Thyroid gland (tissue), 4 donors: ENCODE results near the gene TNC. TPM values are rescaled to one million over a fixed set of nuclear protein-coding genes. Genes with fewer than 3 reads are reported as not detected.

Experiments used
- DNase-seq, 2 donors: peaks; one replicate each; pipeline ENCODE4 v3.0.0-alpha.2; 2019
- H3K27ac ChIP-seq, 3 donors: fragments of 200-600 bp; sonication (generic); 1 replicate in 2 of 3; 2 replicates in 1 of 3; pipeline ENCODE4 v1.5.1; 2016 to 2019; ENCODE audit warnings: mild to moderate bottlenecking in 1 of 3, moderate library complexity in 1 of 3
- H3K27me3 ChIP-seq: fragments of 200-600 bp; sonication (generic); one replicate; pipeline ENCODE4 v1.5.1; 2019
- H3K36me3 ChIP-seq, 2 donors: fragments of 200-600 bp; sonication (generic); one replicate each; pipeline ENCODE4 v1.5.1; 2016 to 2019
- H3K4me1 ChIP-seq, 2 donors: fragments of 200-600 bp; sonication (generic); one replicate each; pipeline ENCODE4 v1.5.1; 2017 to 2019
- H3K4me3 ChIP-seq, 3 donors: fragments of 200-600 bp; sonication (generic); replicated peaks in 1 of 3; 1 replicate in 2 of 3; 2 replicates in 1 of 3; pipeline ENCODE4 v1.5.1; 2016; ENCODE audit warnings: mild to moderate bottlenecking in 1 of 3
- H3K9me3 ChIP-seq: fragments of 200-600 bp; sonication (generic); one replicate; pipeline ENCODE4 v1.5.1; 2017
- POLR2A ChIP-seq, 2 donors: fragments of 450-650 bp; IDR thresholded peaks; one replicate each; pipeline ENCODE4 v1.6.1; 2017; ENCODE audit warnings: antibody characterized with exemption in 2 of 2, mild to moderate bottlenecking in 2 of 2, moderate library complexity in 1 of 2
- WGBS, 2 donors: methylation state at CpG; one replicate each; pipeline ENCODE4 v1.1.5; 2017; 5-methylcytosine and 5-hydroxymethylcytosine counted together
- intact Hi-C: fragments of 100-400 bp; cut with DNase I; formaldehyde crosslinking; loops from one replicate; pipeline ENCODE4 v1.15.1; 2023
- total RNA-seq, 4 donors: library from RNA; depleted of rRNA; stranded (reverse); fragments of >200 nt; gene quantifications; one replicate each; pipeline ENCODE4 v1.2.3, GENCODE V29; 2016
- TF ChIP-seq, protein P1 (sequence below), 6 experiments: fragments of 200-600 bp in 3 of 6; fragments of 450-650 bp in 3 of 6; sonication (generic) in 3 of 6; IDR thresholded peaks; one replicate each; pipeline ENCODE4 v1.5.1; 2016 to 2019; ENCODE audit warnings: antibody characterized with exemption in 6 of 6, mild to moderate bottlenecking in 2 of 6, inconsistent platforms in 1 of 6, moderate library complexity in 1 of 6

TNC gene
- total RNA-seq, 4 donors from 2014 or later = 1.0 to 21.8 (median 6.4) TPM

DNA sequence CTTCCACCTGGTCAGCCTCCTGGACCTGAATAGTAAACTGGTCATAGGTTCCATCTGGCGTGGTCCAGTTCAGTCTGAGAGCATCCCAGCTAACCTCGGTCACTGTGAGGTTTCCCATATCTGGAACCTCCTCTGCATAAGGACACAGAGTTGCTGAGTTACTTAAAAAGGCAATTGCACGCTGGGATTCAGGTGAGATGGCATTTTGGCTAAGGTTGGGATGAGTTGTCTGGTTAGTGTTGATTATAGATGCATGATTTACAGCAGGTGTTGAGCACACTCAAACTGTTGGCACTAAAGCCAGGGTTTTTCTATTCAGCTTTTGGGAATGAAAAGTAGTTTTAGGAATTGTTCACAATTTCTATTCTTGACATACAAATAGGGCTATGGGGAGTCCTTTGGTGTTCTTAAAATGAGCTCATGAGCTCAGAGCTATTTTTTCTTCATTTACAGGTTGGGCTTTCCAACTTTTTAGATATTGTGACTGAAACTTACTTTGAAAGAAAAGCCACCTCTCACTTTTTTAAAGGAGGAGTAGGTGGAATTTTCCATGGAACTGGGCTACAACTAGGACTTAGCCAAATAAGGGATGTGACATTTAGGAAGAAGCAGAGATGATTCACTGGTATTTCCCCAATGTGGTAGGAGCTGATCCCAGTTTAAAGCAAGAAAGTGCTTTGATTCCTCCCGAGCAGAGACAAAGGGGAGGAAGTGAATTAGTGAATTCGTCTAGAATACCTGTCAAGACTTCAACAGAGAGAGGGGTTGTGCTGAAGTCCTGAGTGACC is 54.7 kb downstream of the TNC start:
- 83 to 91% methylated on average over 5 of the region's 5 CpGs for WGBS, 2 donors
- TF ChIP-seq POLR2A (IDR thresholded peaks at IDR 0.05) = no peak
- TF ChIP-seq, protein P1, sequence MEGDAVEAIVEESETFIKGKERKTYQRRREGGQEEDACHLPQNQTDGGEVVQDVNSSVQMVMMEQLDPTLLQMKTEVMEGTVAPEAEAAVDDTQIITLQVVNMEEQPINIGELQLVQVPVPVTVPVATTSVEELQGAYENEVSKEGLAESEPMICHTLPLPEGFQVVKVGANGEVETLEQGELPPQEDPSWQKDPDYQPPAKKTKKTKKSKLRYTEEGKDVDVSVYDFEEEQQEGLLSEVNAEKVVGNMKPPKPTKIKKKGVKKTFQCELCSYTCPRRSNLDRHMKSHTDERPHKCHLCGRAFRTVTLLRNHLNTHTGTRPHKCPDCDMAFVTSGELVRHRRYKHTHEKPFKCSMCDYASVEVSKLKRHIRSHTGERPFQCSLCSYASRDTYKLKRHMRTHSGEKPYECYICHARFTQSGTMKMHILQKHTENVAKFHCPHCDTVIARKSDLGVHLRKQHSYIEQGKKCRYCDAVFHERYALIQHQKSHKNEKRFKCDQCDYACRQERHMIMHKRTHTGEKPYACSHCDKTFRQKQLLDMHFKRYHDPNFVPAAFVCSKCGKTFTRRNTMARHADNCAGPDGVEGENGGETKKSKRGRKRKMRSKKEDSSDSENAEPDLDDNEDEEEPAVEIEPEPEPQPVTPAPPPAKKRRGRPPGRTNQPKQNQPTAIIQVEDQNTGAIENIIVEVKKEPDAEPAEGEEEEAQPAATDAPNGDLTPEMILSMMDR (IDR thresholded peaks at IDR 0.05) = no peak
- Histone ChIP-seq H3K9me3 (no peaks in the 10 kb centered on the region), H3K4me1 (no peaks in the 10 kb centered on the region), H3K4me3 (no peak overlapping the region), H3K27ac (no peak overlapping the region), H3K36me3 (no peaks in the 10 kb centered on the region), H3K27me3 (no peaks in the 10 kb centered on the region)
- intact Hi-C loops = no loop called here
- no peak for DNase-seq

DNA sequence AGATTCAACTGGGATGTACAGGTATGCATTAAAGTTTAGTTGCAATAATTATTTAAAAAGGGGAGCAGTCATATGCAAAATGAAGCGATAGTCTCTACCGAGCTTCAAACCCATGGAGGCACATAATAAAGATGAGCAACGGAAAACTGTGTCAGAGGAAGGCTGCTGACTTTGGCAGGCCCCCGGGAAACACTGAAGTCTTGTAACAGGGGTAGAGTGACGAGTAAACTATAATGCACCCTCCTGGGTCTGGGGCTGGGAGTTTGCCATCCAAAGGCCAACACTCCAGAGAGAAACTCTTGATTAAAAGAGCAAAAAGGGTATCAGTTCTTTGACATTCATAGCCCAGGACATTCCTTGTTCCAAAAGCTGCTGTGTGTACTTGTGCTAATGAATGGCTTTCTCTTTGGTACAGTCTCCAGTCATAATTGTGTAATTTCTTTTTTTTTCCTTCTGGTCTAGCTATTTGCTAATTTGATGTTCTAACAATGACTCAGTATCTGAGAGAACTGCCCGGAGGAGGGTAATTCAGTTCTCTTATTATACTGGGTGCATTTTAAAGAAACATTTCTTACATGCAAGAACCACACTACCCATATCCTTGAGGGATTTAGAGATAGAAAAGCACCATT is 59.2 kb downstream of the TNC start:
- WGBS, 2 donors = 81 to 82% methylated on average over 6 of the region's 6 CpGs
- DNase-seq = no peak
- intact Hi-C loops = no loop called here
- no peaks in the 10 kb centered on the region for H3K27me3 ChIP-seq
- no peaks in the 10 kb centered on the region for H3K9me3 ChIP-seq
- H3K36me3 ChIP-seq = no peaks in the 10 kb centered on the region
- no peak for TF ChIP-seq POLR2A (IDR thresholded peaks at IDR 0.05)
- TF ChIP-seq, protein P1 (IDR thresholded peaks at IDR 0.05) = no peak
- no peaks in the 10 kb centered on the region for H3K4me1 ChIP-seq
- H3K4me3 ChIP-seq = no peak overlapping the region
- no peak overlapping the region for H3K27ac ChIP-seq

DNA sequence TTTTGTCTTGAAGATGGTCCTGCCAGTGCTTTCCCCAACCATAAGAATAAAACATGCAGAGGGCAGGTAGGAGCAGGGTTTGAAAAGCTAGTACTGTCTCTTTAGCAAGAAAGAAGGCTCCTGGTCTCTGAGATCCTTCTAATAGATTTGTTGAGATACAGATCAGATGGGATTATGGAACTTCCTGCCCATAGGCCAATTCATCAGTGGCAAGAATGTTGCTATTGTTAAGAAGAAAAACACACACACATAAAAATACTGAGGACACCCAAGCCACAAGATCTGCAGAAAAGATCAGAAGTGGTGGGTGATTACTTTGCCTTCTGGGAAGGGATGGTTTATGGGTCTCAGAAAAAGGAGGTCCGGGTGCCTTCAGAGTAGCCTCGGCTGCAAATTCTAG is 59.8 kb downstream of the TNC start:
- no peaks in the 10 kb centered on the region for H3K27me3 ChIP-seq
- H3K9me3 ChIP-seq = no peaks in the 10 kb centered on the region
- WGBS, 2 donors = 69 to 82% methylated on average over 2 of the region's 2 CpGs
- intact Hi-C loops = no loop called here
- no peak overlapping the region for H3K4me3 ChIP-seq
- no peak overlapping the region for H3K27ac ChIP-seq
- H3K36me3 ChIP-seq = no peaks in the 10 kb centered on the region
- no peak for DNase-seq
- no peaks in the 10 kb centered on the region for H3K4me1 ChIP-seq
- TF ChIP-seq POLR2A (IDR thresholded peaks at IDR 0.05) = no peak
- TF ChIP-seq, protein P1 (IDR thresholded peaks at IDR 0.05) = no peak

DNA sequence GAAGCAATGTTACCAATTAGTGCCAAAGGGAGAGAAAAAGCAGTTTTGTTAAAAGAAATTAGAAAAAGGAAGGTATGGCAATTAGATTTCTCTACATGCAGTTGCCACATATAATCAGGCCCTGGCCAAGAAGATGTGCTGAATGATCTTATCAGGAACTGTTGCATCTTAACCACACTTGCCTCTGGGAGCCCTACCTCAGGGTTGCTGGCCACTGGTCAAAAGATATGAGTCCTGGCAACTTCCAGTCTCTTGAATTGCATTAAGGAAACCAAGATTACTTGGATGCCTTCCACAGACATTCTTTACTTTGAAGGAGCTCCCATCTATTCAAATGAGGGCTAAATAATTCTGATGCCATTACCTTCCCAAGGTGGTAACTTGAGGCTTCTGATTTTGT is 60.4 kb downstream of the TNC start:
- no peaks in the 10 kb centered on the region for H3K27me3 ChIP-seq
- no peak overlapping the region for H3K27ac ChIP-seq
- H3K4me1 ChIP-seq = no peaks in the 10 kb centered on the region
- no peaks in the 10 kb centered on the region for H3K9me3 ChIP-seq
- intact Hi-C loops = no loop called here
- DNase-seq = no peak
- H3K4me3 ChIP-seq = no peak overlapping the region
- no peaks in the 10 kb centered on the region for H3K36me3 ChIP-seq
- TF ChIP-seq, protein P1 (IDR thresholded peaks at IDR 0.05) = no peak
- TF ChIP-seq POLR2A (IDR thresholded peaks at IDR 0.05) = no peak

DNA sequence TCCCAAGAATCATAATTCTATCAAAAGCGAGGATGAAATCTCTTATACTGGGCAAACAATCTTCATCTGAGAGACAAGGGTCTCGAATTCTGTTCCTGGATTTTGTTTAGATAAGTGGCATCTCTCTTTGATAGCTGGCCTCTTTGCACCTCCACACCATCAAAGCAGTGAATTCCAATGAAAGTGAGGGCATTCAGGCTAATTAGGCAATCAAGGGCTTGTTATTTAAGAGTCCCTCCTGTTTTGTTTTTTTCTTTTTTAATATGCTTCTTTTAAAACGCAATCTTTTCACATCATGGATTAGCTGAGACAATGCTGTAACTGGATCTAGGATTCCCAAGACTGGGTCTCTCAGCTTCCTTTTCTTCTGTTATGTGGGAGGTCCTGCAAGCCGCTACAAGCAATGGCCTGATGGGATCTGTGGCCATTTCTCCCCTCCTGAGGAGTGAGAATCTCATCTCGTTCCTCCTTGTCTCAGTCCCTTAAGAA is 67.9 kb downstream of the TNC start:
- H3K27me3 ChIP-seq = no peaks in the 10 kb centered on the region
- H3K9me3 ChIP-seq = no peaks in the 10 kb centered on the region
- TF ChIP-seq, protein P1 (IDR thresholded peaks at IDR 0.05) = no peak
- no peak for TF ChIP-seq POLR2A (IDR thresholded peaks at IDR 0.05)
- intact Hi-C loops = no loop called here
- no peak overlapping the region for H3K4me3 ChIP-seq
- H3K36me3 ChIP-seq = no peaks in the 10 kb centered on the region
- 69 to 75% methylated on average over 5 of the region's 5 CpGs for WGBS, 2 donors
- no peaks in the 10 kb centered on the region for H3K4me1 ChIP-seq
- DNase-seq = no peak
- no peak overlapping the region for H3K27ac ChIP-seq
